Measurements from ENCODE around the gene SNHG17. TPM values are rescaled to one million over a fixed set of nuclear protein-coding genes. Genes with fewer than 3 reads are reported as not detected.

The SNHG17 gene
- total RNA-seq, 1 donor from 2014 or later, result 8.0 TPM

- Histone ChIP-seq H3K27ac (no peak overlapping the region), H2AFZ (replicated peaks) (no peak overlapping the region), H3K4me1 (no peaks in the 10 kb centered on the region), H3K4me3 (no peak overlapping the region), H3K36me3 (no peaks in the 10 kb centered on the region), H4K20me1 (ENCODE audit: low read depth) (no peaks in the 10 kb centered on the region), H3K9me3 (ENCODE audit: low read depth) (no peaks in the 10 kb centered on the region), H3K27me3 (no peaks in the 10 kb centered on the region), H3K79me2 (ENCODE audit: low read depth) (no peaks in the 10 kb centered on the region), H3F3A (ENCODE audit: low read depth) (no peaks in the 10 kb centered on the region), H3K4me2 (no peak overlapping the region), H3K9ac (no peak overlapping the region)
- Mint-ChIP-seq H3K27me3 (ENCODE audit: insufficient read depth, low read depth) (peaks cover 11% of the 10 kb centered on the region), H3K9me3 (no peaks in the 10 kb centered on the region), H3K4me3 (no peak overlapping the region), H3K36me3 (no peaks in the 10 kb centered on the region), H3K27ac (no peak overlapping the region), H3K4me1 (no peaks in the 10 kb centered on the region)
- no peak for DNase-seq (ENCODE audit: low spot score)
- TF ChIP-seq EZH2 (IDR thresholded peaks at IDR 0.05) (no peak), CTCF (IDR thresholded peaks at IDR 0.05) (no peak), EZH2phosphoT487 (IDR thresholded peaks at IDR 0.05) (no peak)
Measured at GRCh38 chr20:38373898-38374297, 61.2 kb downstream of the SNHG17 start.

- H3K4me3 ChIP-seq, result no peak overlapping the region
- H3K4me3 Mint-ChIP-seq, result no peak overlapping the region
- no peaks in the 10 kb centered on the region for H3K36me3 ChIP-seq
- no peaks in the 10 kb centered on the region for H3K27me3 ChIP-seq
- no peaks in the 10 kb centered on the region for H3K4me1 ChIP-seq
- no peak overlapping the region for H2AFZ ChIP-seq (replicated peaks)
- no peaks in the 10 kb centered on the region for H3F3A ChIP-seq (ENCODE audit: low read depth)
- no peak overlapping the region for H3K27ac Mint-ChIP-seq
- H3K36me3 Mint-ChIP-seq, result no peaks in the 10 kb centered on the region
- H3K4me1 Mint-ChIP-seq, result no peaks in the 10 kb centered on the region
- H3K79me2 ChIP-seq (ENCODE audit: low read depth), result no peaks in the 10 kb centered on the region
- H3K27me3 Mint-ChIP-seq (ENCODE audit: insufficient read depth, low read depth), result peaks cover 11% of the 10 kb centered on the region
- no peaks in the 10 kb centered on the region for H3K9me3 Mint-ChIP-seq
- no peaks in the 10 kb centered on the region for H4K20me1 ChIP-seq (ENCODE audit: low read depth)
- H3K9ac ChIP-seq, result no peak overlapping the region
- H3K9me3 ChIP-seq (ENCODE audit: low read depth), result no peaks in the 10 kb centered on the region
- TF ChIP-seq EZH2phosphoT487 (IDR thresholded peaks at IDR 0.05) (no peak), CTCF (IDR thresholded peaks at IDR 0.05) (no peak), EZH2 (IDR thresholded peaks at IDR 0.05) (no peak)
- H3K4me2 ChIP-seq, result no peak overlapping the region
- H3K27ac ChIP-seq, result no peak overlapping the region
- DNase-seq (ENCODE audit: low spot score), result no peak
Measured at GRCh38 chr20:38373231-38373867, 61.8 kb downstream of the SNHG17 start.

GRCh38 chr20:38372806-38373205, 62.3 kb downstream of the SNHG17 start:
- Histone ChIP-seq H3F3A (ENCODE audit: low read depth) (no peaks in the 10 kb centered on the region), H2AFZ (replicated peaks) (no peak overlapping the region), H3K9ac (no peak overlapping the region), H3K9me3 (ENCODE audit: low read depth) (no peaks in the 10 kb centered on the region), H3K36me3 (no peaks in the 10 kb centered on the region), H3K4me1 (no peaks in the 10 kb centered on the region), H3K79me2 (ENCODE audit: low read depth) (no peaks in the 10 kb centered on the region), H3K4me3 (no peak overlapping the region), H4K20me1 (ENCODE audit: low read depth) (no peaks in the 10 kb centered on the region), H3K27me3 (no peaks in the 10 kb centered on the region), H3K4me2 (no peak overlapping the region), H3K27ac (no peak overlapping the region)
- Mint-ChIP-seq H3K36me3 (no peaks in the 10 kb centered on the region), H3K27ac (no peak overlapping the region), H3K27me3 (ENCODE audit: insufficient read depth, low read depth) (peaks cover 9% of the 10 kb centered on the region), H3K4me1 (no peaks in the 10 kb centered on the region), H3K4me3 (no peak overlapping the region), H3K9me3 (no peaks in the 10 kb centered on the region)
- no peak for DNase-seq (ENCODE audit: low spot score)
- no peak for TF ChIP-seq CTCF (IDR thresholded peaks at IDR 0.05)
- TF ChIP-seq EZH2phosphoT487 (IDR thresholded peaks at IDR 0.05), result no peak
- no peak for TF ChIP-seq EZH2 (IDR thresholded peaks at IDR 0.05)

Small RNA genes lying within 50 kb of the gene (small RNA-seq; reads per million reads assigned to genes)
- gene RF00056 (not detected), gene SNORA60 (8.1 reads per million, percentile 95 among the genes with 10 or more reads in this experiment), gene SNORA71A (18.9 reads per million, percentile 97 among the genes with 10 or more reads in this experiment), gene SNORA71B (13.5 reads per million, percentile 96 among the genes with 10 or more reads in this experiment), gene SNORA71C (17.2 reads per million, percentile 97 among the genes with 10 or more reads in this experiment), gene SNORA71D (614 reads per million, percentile 99 among the genes with 10 or more reads in this experiment), gene SNORA71E (not detected)

Other genes starting within 250 kb of the SNHG17 start
- gene KIAA1755, start 174.6 kb downstream of the SNHG17 start, total RNA-seq (ENCODE audit: low replicate concordance), result 0.22 TPM in 2 replicates
- not detected in 2 replicates for gene BPI, start 131.2 kb downstream of the SNHG17 start, total RNA-seq (ENCODE audit: low replicate concordance)
- not detected in 2 replicates for gene LBP, start 88.8 kb downstream of the SNHG17 start, total RNA-seq (ENCODE audit: low replicate concordance)
- 27.3 and 39.1 TPM in 2 replicates for gene RALGAPB, start 37.5 kb upstream of the SNHG17 start, total RNA-seq (ENCODE audit: low replicate concordance)
- not detected in 2 replicates for gene ADIG, start 145.9 kb upstream of the SNHG17 start, total RNA-seq (ENCODE audit: low replicate concordance)
- not detected in 2 replicates for gene ARHGAP40, start 166.5 kb upstream of the SNHG17 start, total RNA-seq (ENCODE audit: low replicate concordance)

Data from neural progenitor cell (in vitro differentiated cells).